Measurements from ENCODE around the gene FAF1.

The FAF1 gene

DNA sequence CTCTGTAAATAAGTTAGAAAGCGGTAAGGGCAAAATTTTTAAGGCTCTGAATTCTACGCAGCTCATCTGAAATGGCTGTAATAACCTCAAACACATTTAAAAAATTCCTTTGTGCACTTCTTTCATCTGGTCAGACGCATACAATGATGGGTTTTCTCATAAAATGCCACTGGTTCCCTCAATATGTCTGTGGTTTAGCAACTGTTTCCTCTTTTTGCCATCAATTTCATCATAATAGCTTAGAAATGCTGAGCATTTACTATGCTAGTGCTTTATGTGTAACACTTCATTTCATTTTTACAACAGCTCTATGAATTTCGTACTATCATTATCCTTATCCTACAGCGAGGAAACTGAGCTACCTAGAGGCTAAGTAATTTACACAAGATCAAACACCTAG is 501.6 kb downstream of the FAF1 start:
- no peak for DNase-seq

- DNase-seq, result no peak
Measured at GRCh38 chr1:50454911-50455310, 505.2 kb downstream of the FAF1 start.

DNA sequence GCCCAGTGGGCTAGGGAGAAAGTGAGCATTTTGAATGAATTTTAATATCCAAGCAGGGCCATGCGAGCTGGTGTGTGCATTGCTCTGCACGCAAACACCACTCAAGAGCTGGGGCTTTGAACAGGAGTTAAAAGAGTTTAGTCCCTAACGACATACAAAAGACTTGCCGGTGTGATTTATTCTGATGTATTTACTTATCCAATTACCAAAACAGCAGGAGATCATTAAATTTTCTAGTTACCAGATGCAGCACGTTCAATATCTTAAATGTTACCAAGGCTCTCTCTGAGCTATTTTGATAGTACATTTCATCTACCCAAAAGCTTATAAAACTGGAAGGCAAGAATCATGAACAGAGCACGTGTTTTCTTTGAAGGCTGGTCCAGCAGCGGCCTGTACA is 506.8 kb downstream of the FAF1 start:
- no peak for DNase-seq

GRCh38 chr1:50452700-50453099 is 507.4 kb downstream of the FAF1 start:
- DNase-seq, result no peak

DNA sequence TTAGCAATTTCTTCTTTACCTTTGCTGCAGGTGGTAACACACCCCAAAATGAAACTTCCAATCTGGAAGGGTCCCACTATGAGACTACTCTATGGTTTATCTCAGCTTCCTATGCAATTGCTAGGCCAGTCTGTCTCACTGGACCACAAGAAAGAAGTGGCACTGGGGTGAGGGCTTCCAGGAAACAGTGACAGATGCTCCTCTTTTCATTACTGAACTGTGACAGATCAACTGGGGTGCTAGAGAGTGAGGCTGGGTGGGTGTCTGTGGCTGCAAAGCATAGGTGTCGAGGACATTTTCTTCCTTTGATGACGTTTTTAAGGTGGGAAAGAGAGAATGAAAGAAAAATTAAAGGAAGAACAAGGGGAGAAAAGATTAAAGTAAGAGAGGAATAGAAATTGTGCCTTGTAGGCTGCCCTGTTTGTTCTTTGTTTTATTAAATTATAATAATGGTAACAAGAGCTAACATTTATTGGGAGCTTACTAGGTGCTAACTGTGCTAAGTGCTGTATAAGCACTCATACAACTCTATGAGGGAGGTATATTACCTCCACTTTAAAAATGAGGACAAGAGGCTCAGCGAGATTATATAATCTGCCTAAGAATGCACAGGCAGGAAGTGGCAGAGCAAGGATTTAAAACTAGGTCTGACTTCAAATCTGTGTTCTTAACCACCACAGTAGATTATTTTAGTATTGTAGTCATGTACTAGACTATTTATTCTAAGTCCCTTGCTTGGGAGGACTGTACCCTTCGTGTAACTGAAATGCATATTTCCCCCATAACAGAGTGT is 509.0 kb downstream of the FAF1 start:
- no peak for DNase-seq

DNA sequence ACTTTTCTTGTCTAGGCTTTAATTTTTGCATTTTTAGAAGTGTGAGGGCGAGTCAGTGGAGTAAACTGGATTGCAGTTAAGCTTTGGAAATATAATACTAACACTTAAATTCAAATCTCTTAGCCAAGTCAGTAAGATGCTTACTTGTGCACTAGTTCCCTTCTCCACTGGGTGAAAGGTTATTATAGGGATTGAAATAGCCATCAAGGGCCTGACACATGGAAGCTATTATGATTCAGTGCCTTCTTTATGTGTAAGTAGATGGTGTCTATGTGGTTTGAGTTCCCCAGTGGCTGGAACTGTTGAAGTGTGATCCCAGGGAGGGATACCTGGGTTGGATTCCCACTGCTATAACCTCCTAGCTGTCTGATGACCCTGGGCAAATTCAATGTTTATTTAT is 512.1 kb downstream of the FAF1 start:
- no peak for DNase-seq

DNA sequence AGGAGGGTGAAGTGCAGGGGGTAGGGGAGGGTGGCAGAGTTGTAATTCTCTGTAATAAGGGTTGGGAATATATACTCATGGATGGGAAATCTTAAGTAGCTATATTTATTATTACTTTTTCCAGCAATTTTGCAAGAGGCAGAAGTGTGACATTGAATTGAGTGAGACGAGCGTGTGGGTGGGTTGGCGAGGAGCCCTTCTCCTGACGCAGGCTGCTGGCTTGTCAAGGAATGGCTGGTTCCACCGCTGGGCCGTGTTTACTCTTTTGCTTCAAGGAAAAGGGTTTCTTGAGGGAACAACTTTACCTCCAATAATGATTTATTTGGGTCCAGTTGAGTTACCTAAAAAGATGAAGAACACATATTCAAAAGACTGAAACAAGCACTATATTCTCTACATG is 518.9 kb downstream of the FAF1 start:
- DNase-seq, result no peak

GRCh38 chr1:50438945-50439344 is 521.1 kb downstream of the FAF1 start:
- DNase-seq, result no peak

- no peak for DNase-seq
Measured at GRCh38 chr1:50436489-50436888, 523.6 kb downstream of the FAF1 start.

DNA sequence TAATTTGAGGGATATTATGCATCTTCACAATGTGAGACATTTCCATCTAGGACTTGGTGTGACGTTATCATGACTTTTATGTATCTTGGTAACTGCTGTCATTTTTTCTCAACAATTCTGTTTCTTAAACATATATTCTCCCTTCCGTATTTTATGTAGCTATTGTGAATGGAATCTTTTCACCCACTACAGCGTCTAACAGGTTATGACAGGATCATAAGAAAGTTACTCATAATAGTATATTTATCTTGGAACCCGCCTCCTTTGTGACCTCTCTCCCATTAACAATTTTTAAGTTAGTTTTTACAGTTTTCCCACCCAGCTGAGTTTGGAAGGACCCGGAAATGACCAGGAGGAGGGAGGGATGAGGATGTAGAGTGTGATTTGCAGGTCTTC is 530.1 kb downstream of the FAF1 start:
- DNase-seq, result no peak

DNA sequence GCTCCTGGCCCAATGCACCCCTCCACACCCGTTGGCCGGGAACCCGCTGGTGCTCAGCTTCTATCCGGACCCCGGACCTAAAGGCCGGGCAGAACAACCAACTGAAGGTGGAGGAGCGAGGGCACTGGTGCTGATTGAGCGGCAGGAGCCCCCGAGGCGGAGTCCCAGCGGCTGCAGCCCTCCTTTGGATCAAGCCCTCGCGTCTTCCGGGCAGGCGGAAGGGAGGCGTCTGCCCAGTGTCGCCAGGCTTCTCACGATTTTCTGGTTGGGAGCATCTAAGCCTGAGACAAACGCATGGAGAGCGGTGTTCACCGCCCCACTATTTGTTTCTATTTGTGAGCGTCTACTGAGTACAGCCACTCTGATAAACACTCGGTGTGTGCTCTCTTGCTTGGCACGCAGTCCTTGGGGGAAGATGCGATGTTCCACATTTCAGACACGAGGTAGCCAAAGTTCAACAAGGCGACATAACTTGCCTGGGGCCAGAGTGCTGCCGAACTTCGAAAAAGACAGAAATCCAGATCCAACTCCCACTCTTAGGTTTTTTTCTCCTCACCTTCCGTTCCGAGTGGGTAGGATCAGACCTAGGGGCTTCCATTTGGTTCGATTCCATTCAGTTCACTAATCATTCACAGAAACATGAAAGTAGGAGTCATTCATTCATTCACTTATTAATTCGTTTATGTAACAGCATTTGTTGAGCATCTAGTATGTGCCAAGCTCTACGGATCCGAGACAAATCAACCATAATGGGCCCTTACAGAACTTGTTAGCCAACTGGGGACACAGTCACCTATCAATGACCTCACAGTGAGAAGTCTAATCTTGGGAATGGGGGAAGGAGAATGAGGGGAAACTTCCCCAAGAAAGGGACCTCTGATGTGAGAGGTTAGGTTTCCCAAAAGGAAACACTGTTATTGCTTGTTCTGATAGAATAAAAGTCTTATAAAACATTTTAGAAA is 532.0 kb downstream of the FAF1 start:
- no peak for DNase-seq

- DNase-seq, result no peak
Measured at GRCh38 chr1:50427086-50427817, 532.8 kb downstream of the FAF1 start.

GRCh38 chr1:50426702-50427085 is 533.4 kb downstream of the FAF1 start:
- no peak for DNase-seq

GRCh38 chr1:50426108-50426700 is 533.9 kb downstream of the FAF1 start:
- no peak for DNase-seq

DNA sequence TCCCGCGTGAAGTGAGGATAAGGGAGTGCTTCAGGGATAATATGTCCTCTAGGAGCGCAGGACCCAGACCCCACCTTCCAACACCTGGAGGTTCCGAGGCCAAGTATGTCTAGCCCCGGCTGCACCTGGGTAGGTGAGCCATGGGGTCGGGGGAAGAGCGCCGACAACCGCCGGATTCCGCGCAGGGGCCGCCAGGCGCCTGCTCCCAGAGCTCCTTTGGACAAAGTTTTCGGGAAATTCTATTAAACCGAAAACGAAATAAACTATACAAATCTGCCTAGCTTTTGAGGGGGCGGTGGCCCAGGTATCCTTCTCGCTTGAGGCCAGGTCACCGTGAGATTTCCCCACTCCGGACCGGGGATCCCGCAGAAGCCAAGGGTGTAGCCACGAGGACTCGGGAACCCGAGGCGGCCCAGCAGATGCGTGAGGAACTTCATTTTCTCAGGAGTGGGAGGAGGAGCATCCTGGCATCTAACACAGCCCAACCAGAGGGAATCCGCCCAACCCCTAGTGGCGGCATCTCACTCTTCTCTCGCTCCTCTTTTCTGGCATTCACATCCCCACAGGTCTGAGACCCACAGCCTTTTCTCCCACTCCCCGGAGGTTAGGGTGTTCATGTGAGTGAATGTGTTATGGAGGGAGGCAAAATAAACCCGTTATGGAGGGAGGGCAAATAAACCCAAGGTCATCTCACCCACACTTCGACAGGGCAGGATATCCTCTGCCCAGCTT is 534.5 kb downstream of the FAF1 start:
- DNase-seq, result no peak

DNA sequence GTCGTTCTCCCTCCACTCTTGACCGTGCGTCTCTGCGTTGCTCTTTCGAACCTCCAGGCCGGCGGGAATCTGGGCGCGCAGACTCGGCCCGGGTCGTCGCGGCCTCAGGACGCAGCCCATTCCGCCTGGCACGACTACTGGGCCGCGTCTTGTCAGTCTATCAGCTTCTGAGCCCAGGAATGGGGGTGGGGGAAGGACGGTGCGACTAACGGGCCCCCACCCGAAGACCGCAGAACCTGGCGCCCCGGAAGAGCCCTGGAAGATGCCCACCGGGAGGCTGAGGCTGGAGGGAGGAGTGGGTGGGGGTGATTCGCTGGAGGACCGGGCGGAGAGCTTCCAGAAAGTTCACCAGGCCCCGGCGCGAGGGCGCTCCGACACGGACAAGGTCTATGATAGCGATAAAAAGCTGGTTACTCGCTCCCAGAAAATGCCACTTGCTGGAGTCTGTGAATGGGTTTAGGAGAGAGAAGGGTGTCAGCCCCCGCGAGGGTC is 535.1 kb downstream of the FAF1 start:
- DNase-seq, result no peak

DNA sequence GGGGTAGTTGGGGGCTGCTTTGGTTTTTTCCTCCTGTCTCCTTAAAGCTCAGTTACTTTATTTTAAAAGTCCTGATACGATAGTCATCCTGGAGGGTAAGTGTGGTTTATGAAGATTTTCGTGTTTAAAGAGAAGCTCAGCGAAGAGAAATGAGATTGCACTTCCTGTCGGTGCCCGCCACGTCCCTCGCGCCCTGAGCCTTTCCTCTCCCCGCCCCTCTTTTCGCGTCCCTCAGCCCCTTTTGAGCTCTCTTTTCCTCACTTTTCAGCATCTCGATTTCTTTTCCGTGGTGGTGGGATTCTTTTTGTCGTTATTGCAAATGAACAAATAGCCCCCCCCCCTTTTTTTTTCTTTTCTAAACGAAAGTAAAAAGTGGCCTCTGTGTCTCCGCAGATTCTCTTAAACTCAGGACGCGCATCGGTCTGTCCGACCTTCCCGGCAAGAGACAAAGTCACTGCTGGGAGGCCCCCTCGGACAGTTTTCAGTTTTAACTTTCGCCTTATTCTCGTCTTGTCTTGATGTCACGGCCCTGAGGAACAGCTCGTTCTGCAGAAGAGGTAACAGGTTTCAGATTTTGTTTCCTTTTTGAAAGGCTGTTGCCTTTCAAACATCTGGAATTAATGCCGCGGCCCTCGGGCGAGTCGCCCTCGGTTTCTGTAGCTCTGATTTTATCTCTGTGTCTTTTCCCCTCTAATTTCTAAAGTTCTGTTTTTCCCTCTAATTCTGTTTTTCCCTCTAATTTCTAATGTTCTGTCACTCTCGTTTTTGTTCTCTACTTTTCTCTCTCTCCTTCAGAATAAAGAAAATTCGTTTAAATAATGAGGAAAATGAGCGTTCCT is 535.8 kb downstream of the FAF1 start:
- DNase-seq, result no peak

DNA sequence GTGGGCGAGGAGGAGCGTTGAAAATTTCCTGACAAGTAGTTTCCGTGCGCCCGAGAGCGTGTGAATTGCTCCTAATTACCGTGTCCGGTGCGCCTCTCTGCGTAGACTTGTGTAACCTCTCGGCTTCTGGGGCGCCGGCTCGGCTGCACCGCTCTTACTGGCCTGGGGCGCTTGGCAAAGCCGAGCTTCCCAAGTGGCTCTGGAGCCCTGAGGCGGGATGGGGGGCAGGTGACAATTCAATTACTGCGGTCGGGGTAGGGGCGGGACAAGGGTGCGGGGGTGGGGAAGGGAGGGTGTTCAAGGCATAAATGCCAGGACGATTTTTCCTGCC is 536.4 kb downstream of the FAF1 start:
- DNase-seq, result no peak

GRCh38 chr1:50422946-50423669 is 537.0 kb downstream of the FAF1 start, which contains the start of gene DMRTA2:
Gene DMRTA2 (minus strand): TSS chr1:50423443. CDS start chr1:50421536, 1,907 bp downstream.
- DNase-seq, result no peak

GRCh38 chr1:50422675-50422945 is 537.5 kb downstream of the FAF1 start:
- no peak for DNase-seq

All from activated CD8-positive, alpha-beta memory T cell treated with anti-CD3 and anti-CD28 coated beads, Interleukin-2, amount 50 U/mL, for 4 hours (primary cell).